ENCODE measurements around the gene RAB31.

- TF ChIP-seq CTCF (IDR thresholded peaks at IDR 0.05) (no peak), POLR2A (IDR thresholded peaks at IDR 0.05) (no peak)
Measured at GRCh38 chr18:9701609-9702349, 6.3 kb upstream of the RAB31 start.
